ENCODE data around the gene SAYSD1.

The SAYSD1 gene

DNA sequence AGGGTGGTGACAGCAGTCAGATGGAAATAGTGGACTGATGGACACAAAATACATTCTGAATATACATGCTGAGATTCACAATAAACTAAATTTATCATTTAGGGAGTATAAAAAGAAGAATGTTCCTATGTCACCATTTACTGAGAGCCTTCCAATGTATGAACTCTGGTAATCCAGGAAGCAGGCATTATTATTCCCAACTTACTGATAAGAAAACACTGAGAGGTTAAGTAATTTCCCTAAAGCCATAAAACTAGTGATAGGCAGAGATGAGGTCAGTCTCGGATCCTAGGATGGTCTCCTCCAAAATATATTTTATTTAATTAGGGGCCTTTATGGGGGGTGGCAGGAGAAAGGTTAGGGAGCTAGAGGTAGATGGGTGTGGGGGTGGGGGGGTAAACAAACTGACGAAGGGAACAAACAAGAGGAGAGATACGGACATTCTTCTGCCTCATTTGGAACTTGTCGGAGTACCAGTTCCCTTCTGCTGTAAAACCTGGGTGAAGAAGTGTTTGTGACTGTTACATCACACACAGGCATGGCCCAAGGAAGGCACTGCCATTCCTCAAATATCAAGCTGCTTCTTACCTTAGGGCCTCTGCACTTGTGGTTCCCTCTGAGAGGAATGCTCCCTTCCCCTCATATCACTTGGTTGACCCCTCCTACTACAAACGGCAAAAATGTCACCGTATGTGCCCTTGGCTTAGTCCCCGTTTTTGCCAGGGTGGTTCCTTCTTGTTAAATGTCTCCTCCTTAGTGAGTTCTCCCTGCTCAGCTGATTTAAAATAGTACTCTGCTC, 6.7 kb downstream of the SAYSD1 start:
- ATAC-seq, result no peak

GRCh38 chr6:39107641-39108040, 7.3 kb downstream of the SAYSD1 start:
- ATAC-seq, result no peak

GRCh38 chr6:39107034-39107433, 8.0 kb downstream of the SAYSD1 start:
- ATAC-seq, result no peak

DNA sequence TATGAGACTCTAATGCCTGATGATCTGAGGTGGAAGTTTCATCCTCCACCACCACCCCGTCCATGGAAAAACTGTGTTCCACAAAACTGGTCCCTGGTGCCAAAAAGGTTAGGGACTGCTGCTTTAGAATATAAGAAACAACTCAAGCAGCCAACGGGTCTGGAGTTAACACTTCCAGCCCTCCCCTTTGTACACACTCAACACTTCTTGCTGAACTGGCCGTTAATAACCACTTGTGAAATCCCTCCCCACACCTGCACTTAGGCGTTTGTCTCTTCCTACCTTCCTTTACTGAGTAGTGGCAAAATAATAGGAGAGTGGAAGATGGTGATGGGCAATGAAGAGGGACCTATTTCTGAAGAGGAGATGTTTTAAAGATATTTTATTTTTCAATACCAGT, 10.5 kb downstream of the SAYSD1 start:
- no peak for ATAC-seq

- ATAC-seq, result peak in 1 of 2 donors; percentile 36
These were observed 12.2 kb downstream of the SAYSD1 start for GRCh38 chr6:39102821-39103136.

DNA sequence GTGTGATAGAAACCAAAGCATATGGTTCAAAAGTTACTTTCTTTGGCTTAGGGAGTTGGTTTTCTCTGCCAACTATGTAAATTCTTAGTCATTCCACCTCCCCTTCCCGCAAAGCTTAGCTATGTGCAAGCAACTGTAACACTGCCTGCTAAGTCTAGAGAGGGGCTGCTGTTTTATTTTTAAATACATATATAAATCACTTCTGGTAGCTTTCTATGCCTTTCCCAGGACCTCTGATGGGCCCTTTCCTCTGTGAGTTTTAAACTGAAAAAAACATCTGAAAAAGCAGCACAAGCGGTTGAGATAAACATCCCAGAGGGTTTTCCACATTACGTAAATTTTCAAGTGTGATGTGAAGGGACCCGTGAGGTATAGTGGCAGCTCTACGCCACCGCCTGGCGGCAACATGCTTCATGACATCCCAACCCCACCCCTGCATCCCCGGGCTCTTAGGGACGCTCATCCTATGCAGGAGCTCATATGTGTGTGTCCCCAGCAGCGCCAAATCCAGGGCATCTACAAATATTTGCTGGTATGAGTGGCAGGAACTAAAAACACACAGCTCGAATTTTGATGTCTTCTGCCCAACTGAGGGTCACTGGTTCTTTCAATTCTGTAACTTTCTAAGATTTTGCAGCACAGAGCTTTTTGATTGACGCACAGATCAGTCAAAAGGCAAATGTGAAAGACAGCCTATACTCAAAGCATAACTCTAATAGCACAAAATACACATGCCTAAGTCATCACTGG, 12.7 kb downstream of the SAYSD1 start:
- ATAC-seq, result peak in 1 of 2 donors; percentile 41

DNA sequence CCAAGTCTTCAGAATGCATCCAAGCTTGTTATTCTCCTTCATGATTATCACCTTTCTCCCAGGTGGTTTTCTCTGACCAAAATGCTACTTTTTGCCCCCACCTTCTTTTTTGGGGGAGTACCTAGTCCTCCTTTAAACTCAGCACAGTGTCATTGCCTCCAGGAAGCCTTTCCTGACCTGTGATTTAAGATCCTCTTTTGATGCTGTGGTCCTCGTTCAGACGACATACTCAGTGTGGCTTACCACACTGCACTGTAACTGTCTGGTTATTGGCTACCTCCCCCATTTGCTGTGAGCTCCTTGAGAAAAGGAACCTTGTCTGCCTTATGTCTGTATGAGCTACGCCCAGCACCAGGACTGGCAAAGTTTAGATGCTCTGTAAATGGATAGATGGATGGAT, 14.6 kb downstream of the SAYSD1 start:
- peak in 1 of 2 donors; percentile 41 for ATAC-seq

GRCh38 chr6:39095578-39095977, 19.4 kb downstream of the SAYSD1 start:
- no peak for ATAC-seq

- no peak for ATAC-seq
These were observed 21.8 kb downstream of the SAYSD1 start for GRCh38 chr6:39093149-39093708.

DNA sequence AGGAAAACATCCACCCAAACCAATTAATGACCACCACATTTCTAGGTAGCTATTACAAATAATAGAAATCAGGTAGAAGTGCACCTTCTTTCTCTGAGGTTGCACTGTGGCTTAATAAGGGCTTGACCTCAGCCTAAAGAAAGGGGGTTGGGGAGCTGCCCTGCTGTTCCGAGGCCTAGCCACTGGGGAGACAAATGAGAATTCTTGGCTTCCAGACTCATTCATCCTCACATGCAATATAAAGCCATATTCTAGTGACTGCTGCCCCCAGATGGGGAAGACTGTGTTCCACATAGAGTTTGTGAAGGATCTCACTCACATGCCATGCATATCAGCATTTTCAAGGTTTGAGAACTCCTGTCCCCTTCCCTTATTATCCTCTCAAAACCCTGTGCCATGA, 22.9 kb downstream of the SAYSD1 start:
- ATAC-seq, result no peak

- ATAC-seq, result no peak
These were observed 23.8 kb downstream of the SAYSD1 start for GRCh38 chr6:39091220-39091619.

DNA sequence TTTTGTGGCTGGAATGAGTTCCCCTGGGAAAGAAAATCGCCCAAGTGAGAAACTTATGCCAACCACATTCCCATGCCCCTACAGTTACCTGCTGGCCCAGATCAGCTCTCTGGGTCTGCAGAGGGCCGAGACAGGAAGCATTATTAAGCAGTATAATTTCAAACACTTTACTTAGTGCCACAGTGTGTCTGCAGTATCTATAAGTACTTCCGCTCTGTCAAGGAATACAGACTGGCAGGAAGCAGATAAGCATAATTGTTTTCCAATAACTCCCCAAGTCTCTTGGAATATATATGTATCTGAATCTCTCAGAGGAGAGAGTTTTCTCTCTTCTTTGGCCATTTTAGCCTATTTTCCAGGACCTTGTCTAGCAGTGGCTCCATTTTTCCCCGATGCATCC, 24.9 kb downstream of the SAYSD1 start:
- no peak for ATAC-seq

DNA sequence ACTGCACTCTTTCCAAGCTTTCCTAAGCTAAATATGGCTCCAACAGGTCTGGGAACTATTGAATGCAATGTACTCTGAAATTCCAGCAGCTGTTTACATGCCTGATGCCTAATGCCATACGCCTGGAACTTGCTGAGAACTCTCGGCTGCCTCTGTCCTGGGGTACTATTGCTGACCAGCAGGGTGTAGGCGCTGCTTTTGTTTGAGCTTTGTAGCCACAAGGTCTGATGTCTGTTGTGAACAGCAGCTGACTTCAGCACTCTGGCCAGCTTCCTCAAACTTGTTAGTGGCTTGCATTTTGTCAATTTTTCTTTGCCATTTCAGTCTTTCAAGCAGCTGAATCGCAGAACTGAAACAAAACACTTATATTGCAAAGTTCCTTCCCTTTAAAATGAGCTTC, 26.7 kb downstream of the SAYSD1 start:
- peak in 1 of 2 donors; percentile 40 for ATAC-seq

DNA sequence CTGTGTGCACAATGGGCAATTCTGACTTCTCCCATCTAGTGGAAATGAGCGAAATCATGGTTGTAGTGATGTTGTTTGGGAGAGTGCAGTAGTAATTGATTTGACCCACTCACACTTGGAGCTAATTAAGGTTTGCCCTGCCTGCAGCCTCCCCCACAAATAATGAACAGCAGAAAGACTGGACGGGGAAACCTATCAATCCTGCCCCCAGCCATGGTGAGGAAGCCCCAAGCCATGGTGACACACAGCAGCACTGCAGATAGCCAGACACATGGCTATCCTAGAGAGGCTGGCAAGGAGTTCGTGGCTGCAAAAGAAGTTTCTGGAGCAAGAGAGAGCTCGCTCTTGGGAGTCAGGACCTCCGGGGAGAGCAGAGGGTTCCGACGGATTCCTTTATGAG, 27.8 kb downstream of the SAYSD1 start:
- ATAC-seq, result no peak

GRCh38 chr6:39086711-39087110, 28.3 kb downstream of the SAYSD1 start:
- no peak for ATAC-seq

DNA sequence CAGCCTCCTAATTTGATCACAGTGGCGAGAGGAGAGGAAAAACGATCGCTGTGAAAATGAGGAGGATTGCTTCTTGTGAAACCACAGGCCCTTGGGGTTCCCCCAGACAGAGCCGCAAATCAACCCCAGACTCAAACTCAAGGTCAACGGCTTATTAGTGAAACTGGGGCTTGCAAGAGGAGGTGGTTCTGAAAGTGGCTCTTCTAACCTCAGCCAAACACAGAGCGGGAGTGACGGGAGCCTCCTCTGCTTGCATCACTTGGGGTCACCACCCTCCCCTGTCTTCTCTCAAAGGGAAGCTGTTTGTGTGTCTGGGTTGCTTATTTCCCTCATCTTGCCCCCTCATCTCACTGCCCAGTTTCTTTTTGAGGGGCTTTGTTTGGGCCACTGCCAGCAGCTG, 28.7 kb downstream of the SAYSD1 start:
- ATAC-seq, result peak in 1 of 2 donors; percentile 67

DNA sequence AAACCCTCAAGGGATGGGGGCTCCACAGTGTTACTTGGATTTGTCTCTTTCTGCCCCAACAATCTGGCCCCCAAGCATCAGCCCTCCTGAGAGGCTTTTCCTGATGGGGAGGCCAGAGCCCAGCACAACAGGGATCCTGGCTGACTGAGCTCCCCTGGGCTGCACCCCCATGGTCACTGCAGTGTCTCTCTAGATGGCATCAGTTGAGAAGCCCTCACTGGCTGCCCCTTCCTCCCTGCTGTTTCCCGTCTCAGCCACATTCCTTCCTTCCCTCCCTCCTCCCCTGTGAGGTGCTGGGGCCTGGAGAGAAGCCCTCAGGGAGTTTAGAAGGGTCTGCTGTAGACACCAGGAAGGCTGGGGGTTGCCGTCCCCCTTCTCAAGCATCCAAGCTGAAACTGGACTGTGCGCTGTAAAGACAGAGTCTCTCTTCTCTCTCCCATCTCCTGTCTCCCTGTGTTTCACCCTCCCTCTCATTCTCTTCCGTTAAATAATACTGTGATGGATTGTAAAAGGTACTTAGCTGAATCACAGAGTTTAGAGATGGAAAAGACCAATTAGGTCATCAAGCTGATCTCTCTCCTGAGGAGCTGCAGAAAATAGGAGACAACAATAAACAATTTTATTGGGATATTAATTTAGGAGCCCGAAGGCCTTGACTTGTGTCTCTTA, 29.7 kb downstream of the SAYSD1 start:
- ATAC-seq, result no peak

DNA sequence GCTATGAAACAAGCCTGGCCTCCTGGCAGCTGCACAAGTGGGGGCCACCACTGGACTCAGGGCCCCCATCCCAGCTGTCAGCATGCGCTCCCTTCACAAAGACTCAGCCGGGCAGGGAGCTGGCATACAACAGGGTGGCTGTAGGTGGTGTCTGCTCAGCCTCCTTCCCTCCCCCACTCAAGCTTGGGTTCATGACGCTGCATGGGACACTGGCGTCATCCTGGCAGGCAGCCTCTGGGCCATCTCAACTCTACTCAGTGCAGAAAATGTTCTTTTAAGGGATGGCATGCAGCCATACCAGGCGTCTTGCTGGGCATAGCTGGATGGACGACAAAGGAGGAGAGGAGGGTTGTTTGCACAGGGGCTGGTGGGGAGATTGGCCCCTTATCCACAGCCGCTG, 30.5 kb downstream of the SAYSD1 start:
- no peak for ATAC-seq

GRCh38 chr6:39083231-39083634, 31.8 kb downstream of the SAYSD1 start:
- ATAC-seq, result no peak

DNA sequence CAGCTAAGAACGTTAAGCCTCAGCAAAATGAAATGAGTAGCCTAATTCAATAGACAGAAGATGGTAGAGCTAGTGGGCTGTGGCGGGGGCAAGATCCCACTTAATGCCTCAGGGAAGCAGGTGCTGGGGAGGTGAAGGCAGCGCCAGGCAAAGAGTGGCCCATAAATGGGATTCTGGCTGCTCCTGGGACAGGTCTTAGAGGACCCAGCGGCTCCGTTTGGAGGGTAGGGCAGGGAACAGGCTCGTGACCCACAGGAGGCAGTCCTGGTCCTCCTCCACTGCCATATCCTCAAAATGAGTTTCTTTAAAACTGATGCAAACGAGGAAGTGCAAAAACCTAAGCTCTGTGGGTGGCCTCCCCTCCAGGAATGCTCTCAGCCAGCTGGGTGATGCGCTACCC, 32.7 kb downstream of the SAYSD1 start:
- ATAC-seq, result no peak

GRCh38 chr6:39080246-39080875, 34.6 kb downstream of the SAYSD1 start:
- no peak for ATAC-seq

DNA sequence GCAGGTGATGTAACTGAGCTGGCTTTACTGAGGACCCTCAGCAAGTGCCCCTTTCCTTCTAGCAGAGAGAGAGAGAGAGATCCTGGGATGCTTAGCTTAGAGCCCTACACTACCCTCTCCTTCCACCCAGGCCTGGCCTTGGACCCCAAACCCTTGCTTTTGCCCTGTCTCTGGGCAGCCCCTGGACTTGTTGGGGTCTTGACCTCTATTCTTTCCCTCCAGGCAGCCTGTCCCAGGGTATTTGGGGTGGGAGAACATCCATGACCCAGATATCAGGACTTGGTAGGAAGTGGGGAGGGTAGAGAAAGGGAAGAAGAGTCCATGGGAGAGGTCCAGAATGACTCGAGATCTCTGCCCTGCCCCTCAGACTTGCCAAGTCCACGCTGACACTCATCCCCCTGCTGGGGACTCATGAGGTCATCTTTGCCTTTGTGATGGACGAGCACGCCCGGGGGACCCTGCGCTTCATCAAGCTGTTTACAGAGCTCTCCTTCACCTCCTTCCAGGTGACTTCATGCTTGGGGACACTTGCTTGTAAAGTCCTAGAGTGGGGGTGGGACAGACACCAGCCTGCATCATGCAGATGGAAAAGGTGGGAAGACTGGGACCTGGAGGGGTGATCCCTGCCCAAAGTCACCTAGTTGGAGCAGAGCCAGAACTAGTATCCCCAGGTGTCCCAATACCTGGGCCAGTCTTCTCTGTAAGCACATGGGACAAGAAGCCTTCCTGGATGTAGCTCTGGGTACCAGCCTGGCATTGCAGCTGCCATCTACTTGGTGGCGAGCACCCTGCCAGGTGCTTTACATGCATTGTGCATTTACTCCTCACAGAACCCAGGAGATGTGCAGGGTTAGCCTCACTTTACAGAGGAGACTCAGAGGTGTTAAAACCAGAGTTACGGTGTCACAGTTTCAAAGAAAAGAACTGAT, 35.5 kb downstream of the SAYSD1 start:
- ATAC-seq, result no peak

Measured in activated CD4-positive, CD25-positive, alpha-beta regulatory T cell treated with anti-CD3 and anti-CD28 coated beads, Interleukin-2, amount 50 U/mL, for 24 hours (primary cell).